Stimulated activated CD4-positive, alpha-beta T cell treated with anti-CD3 and anti-CD28 coated beads, Interleukin-12 subunit alpha, Interleukin-12 subunit beta, amount 100 ng/mL, for 48 hours (primary cell): ENCODE data around the gene RUNX1.
A peak's percentile ranks its signal among the peaks of the same experiment; 100 is the strongest.

Source experiments
- DNase-seq, 3 donors: peaks; one replicate each; pipeline ENCODE4 v3.0.0-alpha.2; 2020; ENCODE audit warnings: low read depth in 2 of 3, low spot score in 1 of 3

The RUNX1 gene

GRCh38 chr21:34762786-34763185 lies 286.3 kb downstream of the RUNX1 start:
- DNase-seq: no peak

- no peak for DNase-seq
Measured at GRCh38 chr21:34761758-34762330, 287.3 kb downstream of the RUNX1 start.

- no peak for DNase-seq
Measured at GRCh38 chr21:34754690-34755647, 294.1 kb downstream of the RUNX1 start.

- no peak for DNase-seq
Measured at GRCh38 chr21:34748862-34749261, 300.2 kb downstream of the RUNX1 start.

GRCh38 chr21:34745557-34746255 lies 303.4 kb downstream of the RUNX1 start:
- DNase-seq: peak; percentile 41 to 70 (median 50)

GRCh38 chr21:34744801-34745200 lies 304.3 kb downstream of the RUNX1 start:
- no peak for DNase-seq

GRCh38 chr21:34743831-34744230 lies 305.3 kb downstream of the RUNX1 start:
- DNase-seq: no peak

GRCh38 chr21:34743285-34743684 lies 305.8 kb downstream of the RUNX1 start:
- DNase-seq: no peak

- DNase-seq: no peak
Measured at GRCh38 chr21:34740198-34740597, 308.9 kb downstream of the RUNX1 start.
